ENCODE measurements around the gene TCEAL8. TPM values are rescaled to one million over a fixed set of nuclear protein-coding genes. Genes with fewer than 3 reads are reported as not detected.

Gene TCEAL8
- total and polyA plus RNA-seq, 2 donors (not counting 3 experiments of a cell fraction or from before 2014, with no cell fraction given): 31.0 to 51.8 TPM

- no peak overlapping the region for H3K27ac ChIP-seq (ENCODE audit: insufficient read depth, low read depth, low read length)
- FAIRE-seq (no peak), DNase-seq (ENCODE audit: low read depth, low spot score) (no peak)
- H3K4me2 ChIP-seq (ENCODE audit: insufficient read depth, low read length): no peak overlapping the region
- H3K27me3 ChIP-seq (ENCODE audit: control insufficient read depth in 2 of 2, insufficient read depth in 2 of 2, low read length in 2 of 2): peaks cover 5 to 8% of the 10 kb centered on the region in 2 experiments
- no peak overlapping the region for H3K9ac ChIP-seq (replicated peaks; ENCODE audit: extremely low read depth, insufficient read depth, low read length)
- intact Hi-C loops (cut with micrococcal nuclease): no loop called here
- POLR2A ChIA-PET: no interaction called here
- dilution Hi-C loops (cut with MboI; ENCODE audit: extremely low pct_ligation_motif_present, low sequenced_read_pairs): no loop called here
- BruUV-seq (replicated peaks): no TSS peak
- H3K9me3 ChIP-seq (replicated peaks; ENCODE audit: control insufficient read depth, insufficient read depth, low read length): no peaks in the 10 kb centered on the region
- H3K79me2 ChIP-seq (ENCODE audit: control insufficient read depth, insufficient read depth, low read length): no peaks in the 10 kb centered on the region
- no peaks in the 10 kb centered on the region for H4K20me1 ChIP-seq (replicated peaks; ENCODE audit: control insufficient read depth, extremely low read depth, insufficient read depth, low read length)
- no peak overlapping the region for H3K4me3 ChIP-seq (replicated peaks in 1 of 3; ENCODE audit: insufficient read depth in 1 of 3, low read depth in 1 of 3, low read length in 3 of 3)
- CTCF ChIA-PET: no interaction called here
- no peak for TF ChIP-seq FOS (IDR thresholded peaks at IDR 0.05; ENCODE audit: borderline replicate concordance, insufficient read depth, low read length)
- TF ChIP-seq CTCF (IDR thresholded peaks at IDR 0.05; ENCODE audit: extremely low read depth in 1 of 2, insufficient read depth in 1 of 2, low read depth in 1 of 2, low read length in 2 of 2): no peak
- TF ChIP-seq POLR2A (IDR thresholded peaks at IDR 0.05; ENCODE audit: low read depth, low read length): no peak
- TF ChIP-seq MAX (IDR thresholded peaks at IDR 0.05; ENCODE audit: insufficient read depth, insufficient read length): no peak
- no peak for TF ChIP-seq MYC (IDR thresholded peaks at IDR 0.05; ENCODE audit: low read depth, low read length)
- no peak for TF ChIP-seq JUN (IDR thresholded peaks at IDR 0.05; ENCODE audit: borderline replicate concordance, insufficient read depth, insufficient read length, low read depth)
- TF ChIP-seq GATA2 (IDR thresholded peaks at IDR 0.05; ENCODE audit: insufficient read depth, insufficient read length, low read depth, low read length): no peak
- no peak for TF ChIP-seq EZH2 (IDR thresholded peaks at IDR 0.05; ENCODE audit: borderline replicate concordance, low read depth, low read length, severe bottlenecking)
- no peaks in the 10 kb centered on the region for H3K36me3 ChIP-seq (ENCODE audit: control insufficient read depth in 2 of 2, extremely low read depth in 1 of 2, insufficient read depth in 2 of 2, low read length in 2 of 2)
- H2AFZ ChIP-seq (ENCODE audit: low read depth, low read length): no peak overlapping the region
- no peaks in the 10 kb centered on the region for H3K4me1 ChIP-seq (ENCODE audit: control insufficient read depth, extremely low read depth, insufficient read depth, low read length)
- no peaks in the 10 kb centered on the region for H3K9me1 ChIP-seq (replicated peaks; ENCODE audit: control insufficient read depth, extremely low read depth, insufficient read depth, low read length)
Measured at GRCh38 chrX:103304705-103305104, 49.8 kb upstream of the TCEAL8 start.

Data from endothelial cell of umbilical vein (primary cell).